Measurements from ENCODE around the gene UBASH3B.

UBASH3B gene

GRCh38 chr11:122681070-122681469 is 25.5 kb downstream of the UBASH3B start:
- no peak for DNase-seq

- DNase-seq, result no peak
Observed at GRCh38 chr11:122681735-122682134, 26.2 kb downstream of the UBASH3B start.

GRCh38 chr11:122682464-122682863 is 26.9 kb downstream of the UBASH3B start:
- no peak for DNase-seq

- no peak for DNase-seq
Observed at GRCh38 chr11:122685041-122685440, 29.5 kb downstream of the UBASH3B start.

- DNase-seq, result no peak
Observed at GRCh38 chr11:122686111-122686510, 30.6 kb downstream of the UBASH3B start.

GRCh38 chr11:122690384-122690783 is 34.9 kb downstream of the UBASH3B start:
- peak in 1 of 5 experiments; percentile 43 for DNase-seq

- DNase-seq, result peak in 1 of 5 experiments; percentile 55
Observed at GRCh38 chr11:122690801-122691548, 35.5 kb downstream of the UBASH3B start.

- DNase-seq, result no peak
Observed at GRCh38 chr11:122691549-122692150, 36.1 kb downstream of the UBASH3B start.

- no peak for DNase-seq
Observed at GRCh38 chr11:122692444-122692843, 36.9 kb downstream of the UBASH3B start.

- no peak for DNase-seq
Observed at GRCh38 chr11:122695076-122695615, 39.6 kb downstream of the UBASH3B start.

- peak; percentile 18 to 91 (median 60) for DNase-seq
Observed at GRCh38 chr11:122696662-122697061, 41.1 kb downstream of the UBASH3B start.

GRCh38 chr11:122697636-122698167 is 42.2 kb downstream of the UBASH3B start:
- DNase-seq, result peak in 3 of 5 experiments; percentile 18 to 79 (median 20)

GRCh38 chr11:122698392-122698791 is 42.9 kb downstream of the UBASH3B start:
- DNase-seq, result no peak

GRCh38 chr11:122700666-122701065 is 45.1 kb downstream of the UBASH3B start:
- no peak for DNase-seq

GRCh38 chr11:122701143-122701542 is 45.6 kb downstream of the UBASH3B start:
- no peak for DNase-seq

- no peak for DNase-seq
Observed at GRCh38 chr11:122703541-122704272, 48.2 kb downstream of the UBASH3B start.

GRCh38 chr11:122705396-122705795 is 49.9 kb downstream of the UBASH3B start:
- DNase-seq, result no peak

GRCh38 chr11:122706291-122707088 is 51.0 kb downstream of the UBASH3B start:
- no peak for DNase-seq

- no peak for DNase-seq
Observed at GRCh38 chr11:122707111-122707510, 51.6 kb downstream of the UBASH3B start.

- no peak for DNase-seq
Observed at GRCh38 chr11:122707901-122708300, 52.4 kb downstream of the UBASH3B start.

GRCh38 chr11:122709039-122709760 is 53.7 kb downstream of the UBASH3B start:
- DNase-seq, result no peak
